HL-60/S4 treated with retinoic acid at 250 ng/mL for 4 days and 3 days (cell line): ENCODE measurements around the gene SLC4A11.

Experiments
- in situ Hi-C: fragments of 300-500 bp; cut with MboI; formaldehyde crosslinking; loops from 2 replicates; pipeline ENCODE4 v1.7.0; 2022; ENCODE audit warnings: low sequenced_read_pairs

Gene SLC4A11

DNA sequence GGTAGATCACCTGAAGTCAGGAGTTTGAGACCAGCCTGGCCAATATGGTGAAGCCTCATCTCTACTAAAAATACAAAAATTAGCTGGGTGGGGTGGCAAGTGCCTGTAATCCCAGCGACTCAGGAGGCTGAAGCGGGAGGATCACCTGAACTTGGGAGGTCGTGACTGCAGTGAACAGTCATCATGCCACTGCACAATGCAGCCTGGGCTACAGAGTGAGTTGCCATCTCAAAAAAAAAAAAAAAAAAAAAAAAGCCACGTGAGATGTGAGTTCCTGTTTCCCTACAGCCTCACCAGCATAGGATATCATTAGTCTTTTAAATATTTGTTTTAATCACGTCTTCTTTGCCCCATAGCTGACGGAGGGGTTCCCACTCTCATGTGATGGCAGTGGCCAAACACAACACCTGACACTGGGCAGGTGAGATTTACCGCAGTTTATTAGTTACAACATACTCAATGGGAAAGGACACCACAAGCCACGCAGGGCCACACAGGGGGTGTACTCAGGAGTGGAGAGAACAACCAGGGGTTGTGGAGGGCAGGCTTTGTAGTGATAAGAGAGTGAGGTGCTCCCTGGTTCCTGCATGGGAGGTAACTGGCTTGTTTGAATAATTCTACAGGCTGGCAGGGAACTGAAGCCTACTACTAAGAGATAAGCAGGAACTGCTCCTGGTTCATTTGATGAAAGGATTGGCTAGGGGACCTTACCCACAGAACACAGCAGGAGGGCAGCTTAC lies 61.1 kb downstream of the SLC4A11 start:
- in situ Hi-C loops = no loop called here
